B cell (primary cell): ENCODE results near the gene CEP112.

Experiments used
- CTCF ChIP-seq: fragments of 200-600 bp; IDR thresholded peaks from one replicate; pipeline ENCODE4 v1.8.0; 2022; ENCODE audit warnings: antibody characterized with exemption, mild to moderate bottlenecking
- EZH2 ChIP-seq: IDR thresholded peaks from 2 replicates; pipeline ENCODE4 v1.6.1; 2012; ENCODE audit warnings: borderline replicate concordance, low read depth, mild to moderate bottlenecking, moderate library complexity, low read length; ENCODE audit not compliant: insufficient read depth, poor library complexity, severe bottlenecking

GRCh38 chr17:66222798-66223350 lies 30.9 kb upstream of the CEP112 start:
- TF ChIP-seq EZH2 (no peak), CTCF (no peak)
